ENCODE results near the gene TMEM131. TPM values are rescaled to one million over a fixed set of nuclear protein-coding genes. Genes with fewer than 3 reads are reported as not detected.

TMEM131 gene
- total and polyA plus RNA-seq, 2 experiments from 2014 or later = 9.2 to 22.7 TPM

- Histone ChIP-seq H4K20me1 (replicated peaks; ENCODE audit: insufficient read depth) (no peaks in the 10 kb centered on the region; the same call in 1 of the 2 replicates), H3K4me2 (no peak overlapping the region), H3K4me3 (no peak overlapping the region), H3F3A (replicated peaks; ENCODE audit: low read depth) (no peaks in the 10 kb centered on the region), H3K36me3 (ENCODE audit: insufficient read depth) (no peaks in the 10 kb centered on the region), H3K79me2 (replicated peaks; ENCODE audit: insufficient read depth) (peaks cover 44% of the 10 kb centered on the region), H3K4me1 (ENCODE audit: insufficient read depth) (no peaks in the 10 kb centered on the region), H3K9me2 (ENCODE audit: insufficient read depth) (no peaks in the 10 kb centered on the region; the same call in 1 of the 2 replicates), H2AFZ (no peak overlapping the region), H3K27me3 (ENCODE audit: insufficient read depth) (no peaks in the 10 kb centered on the region), H3K27ac (ENCODE audit: low read depth) (no peak overlapping the region)
- H3K27ac Mint-ChIP-seq = no peak overlapping the region
- ATAC-seq (no peak), DNase-seq (ENCODE audit: low spot score) (no peak)
- TF ChIP-seq, protein P1, sequence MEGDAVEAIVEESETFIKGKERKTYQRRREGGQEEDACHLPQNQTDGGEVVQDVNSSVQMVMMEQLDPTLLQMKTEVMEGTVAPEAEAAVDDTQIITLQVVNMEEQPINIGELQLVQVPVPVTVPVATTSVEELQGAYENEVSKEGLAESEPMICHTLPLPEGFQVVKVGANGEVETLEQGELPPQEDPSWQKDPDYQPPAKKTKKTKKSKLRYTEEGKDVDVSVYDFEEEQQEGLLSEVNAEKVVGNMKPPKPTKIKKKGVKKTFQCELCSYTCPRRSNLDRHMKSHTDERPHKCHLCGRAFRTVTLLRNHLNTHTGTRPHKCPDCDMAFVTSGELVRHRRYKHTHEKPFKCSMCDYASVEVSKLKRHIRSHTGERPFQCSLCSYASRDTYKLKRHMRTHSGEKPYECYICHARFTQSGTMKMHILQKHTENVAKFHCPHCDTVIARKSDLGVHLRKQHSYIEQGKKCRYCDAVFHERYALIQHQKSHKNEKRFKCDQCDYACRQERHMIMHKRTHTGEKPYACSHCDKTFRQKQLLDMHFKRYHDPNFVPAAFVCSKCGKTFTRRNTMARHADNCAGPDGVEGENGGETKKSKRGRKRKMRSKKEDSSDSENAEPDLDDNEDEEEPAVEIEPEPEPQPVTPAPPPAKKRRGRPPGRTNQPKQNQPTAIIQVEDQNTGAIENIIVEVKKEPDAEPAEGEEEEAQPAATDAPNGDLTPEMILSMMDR (conservative IDR thresholded peaks at IDR 0.05; ENCODE audit: low read depth in 2 of 2) = no peak
- no peak for TF ChIP-seq JUNB (IDR thresholded peaks at IDR 0.05; ENCODE audit: unreplicated experiment)
- TF ChIP-seq ETS1 (IDR thresholded peaks at IDR 0.05) = no peak
- TF ChIP-seq CREB1 (CRISPR knock-in tag; IDR thresholded peaks at IDR 0.05; ENCODE audit: low read depth) = no peak
- TF ChIP-seq ZNF331 (CRISPR knock-in tag; IDR thresholded peaks at IDR 0.05; ENCODE audit: low read depth) = no peak
- no peak for TF ChIP-seq POLR2AphosphoS5 (IDR thresholded peaks at IDR 0.05; ENCODE audit: low read depth)
- TF ChIP-seq ZNF462 (CRISPR knock-in tag; IDR thresholded peaks at IDR 0.05) = no peak
- TF ChIP-seq NANOG (IDR thresholded peaks at IDR 0.05; ENCODE audit: borderline replicate concordance) = no peak
- no peak for TF ChIP-seq STAT1 (IDR thresholded peaks at IDR 0.05; ENCODE audit: unreplicated experiment)
- no peak for TF ChIP-seq EZH2 (IDR thresholded peaks at IDR 0.05; ENCODE audit: low read depth, unreplicated experiment)
- TF ChIP-seq REST (IDR thresholded peaks at IDR 0.05; ENCODE audit: unreplicated experiment) = no peak
- no peak for TF ChIP-seq ZNF114 (CRISPR knock-in tag; IDR thresholded peaks at IDR 0.05)
- H3K9me3 Mint-ChIP-seq = no peaks in the 10 kb centered on the region
- no peak overlapping the region for H3K4me3 Mint-ChIP-seq
- peaks cover 3% of the 10 kb centered on the region; the same call in 1 of the 3 replicates for H3K4me1 Mint-ChIP-seq
- H3K27me3 Mint-ChIP-seq (ENCODE audit: insufficient read depth, low read depth, poor library complexity) = peaks cover 1% of the 10 kb centered on the region
- H3K36me3 Mint-ChIP-seq (ENCODE audit: low read depth) = peaks cover 2% of the 10 kb centered on the region; the same call in 2 of the 3 replicates
Observed at GRCh38 chr2:97926946-97927345, 68.8 kb downstream of the TMEM131 start.
